ENCODE results near the gene HMX3. TPM values are rescaled to one million over a fixed set of nuclear protein-coding genes. Genes with fewer than 3 reads are reported as not detected.

The HMX3 gene
- total and polyA plus RNA-seq, 9 donors = 0.23 TPM; not detected in 8

GRCh38 chr10:123092635-123093414 is 42.9 kb upstream of the HMX3 start:
- no peaks in the 10 kb centered on the region for H3K27me3 ChIP-seq
- H3K9me3 ChIP-seq = no peaks in the 10 kb centered on the region
- H3K27ac ChIP-seq = no peak overlapping the region
- no peaks in the 10 kb centered on the region for H3K4me1 ChIP-seq (ENCODE audit: insufficient read depth)
- H3K36me3 ChIP-seq = no peaks in the 10 kb centered on the region
- no peak for TF ChIP-seq EP300 (IDR thresholded peaks at IDR 0.05)
- TF ChIP-seq CTCF (IDR thresholded peaks at IDR 0.05) = no peak
- TF ChIP-seq POLR2A (IDR thresholded peaks at IDR 0.05) = no peak
- WGBS, 3 donors = 67 to 68% (median 68%) methylated on average over 14 of the region's 14 CpGs
- DNase-seq = no peak
- intact Hi-C loops (cut with DNase I) = no loop called here
- no peak overlapping the region for H3K4me3 ChIP-seq

DNA sequence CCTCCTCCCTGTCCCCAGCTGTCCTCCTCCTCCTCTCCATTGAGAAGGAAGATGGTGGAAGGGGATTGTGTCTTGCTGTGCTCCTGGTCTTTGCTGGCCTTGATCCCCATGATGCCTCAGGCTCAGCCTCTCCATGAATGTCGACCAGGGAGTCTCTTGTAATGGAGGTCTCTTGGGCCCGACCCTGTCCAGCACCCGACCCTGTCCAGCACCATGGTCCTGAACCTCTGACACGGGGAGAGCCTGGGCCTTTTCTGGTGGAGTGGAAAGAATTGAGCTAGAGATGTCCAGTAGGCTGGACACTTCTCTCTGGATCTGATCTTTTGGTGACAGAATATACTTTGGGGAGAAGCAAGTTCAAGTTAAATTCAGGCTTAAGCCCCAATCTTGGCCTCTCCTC is 42.3 kb upstream of the HMX3 start:
- Histone ChIP-seq H3K27me3 (no peaks in the 10 kb centered on the region), H3K4me3 (no peak overlapping the region), H3K36me3 (no peaks in the 10 kb centered on the region), H3K27ac (no peak overlapping the region), H3K4me1 (ENCODE audit: insufficient read depth) (no peaks in the 10 kb centered on the region), H3K9me3 (no peaks in the 10 kb centered on the region)
- WGBS, 3 donors = 58 to 75% (median 68%) methylated on average over 4 of the region's 4 CpGs
- intact Hi-C loops (cut with DNase I) = no loop called here
- DNase-seq = no peak
- TF ChIP-seq EP300 (IDR thresholded peaks at IDR 0.05) (no peak), CTCF (IDR thresholded peaks at IDR 0.05) (no peak), POLR2A (IDR thresholded peaks at IDR 0.05) (no peak)

- no peaks in the 10 kb centered on the region for H3K4me1 ChIP-seq (ENCODE audit: insufficient read depth)
- intact Hi-C loops (cut with DNase I) = no loop called here
- TF ChIP-seq CTCF (IDR thresholded peaks at IDR 0.05) = no peak
- TF ChIP-seq POLR2A (IDR thresholded peaks at IDR 0.05) = no peak
- TF ChIP-seq EP300 (IDR thresholded peaks at IDR 0.05) = no peak
- no peak for DNase-seq
- no peaks in the 10 kb centered on the region for H3K27me3 ChIP-seq
- H3K36me3 ChIP-seq = no peaks in the 10 kb centered on the region
- no peak overlapping the region for H3K4me3 ChIP-seq
- no peaks in the 10 kb centered on the region for H3K9me3 ChIP-seq
- no peak overlapping the region for H3K27ac ChIP-seq
- WGBS, 3 donors = 73 to 81% (median 76%) methylated on average over 5 of the region's 5 CpGs
Observed at GRCh38 chr10:123096452-123096851, 39.3 kb upstream of the HMX3 start.

- Histone ChIP-seq H3K9me3 (no peaks in the 10 kb centered on the region), H3K4me1 (ENCODE audit: insufficient read depth) (no peaks in the 10 kb centered on the region), H3K27ac (no peak overlapping the region), H3K27me3 (no peaks in the 10 kb centered on the region), H3K4me3 (no peak overlapping the region), H3K36me3 (no peaks in the 10 kb centered on the region)
- 70 to 74% (median 71%) methylated on average over 7 of the region's 7 CpGs for WGBS, 3 donors
- TF ChIP-seq POLR2A (IDR thresholded peaks at IDR 0.05) (no peak), CTCF (IDR thresholded peaks at IDR 0.05) (no peak), EP300 (IDR thresholded peaks at IDR 0.05) (no peak)
- DNase-seq = no peak
- intact Hi-C loops (cut with DNase I) = no loop called here
Observed at GRCh38 chr10:123097039-123097438, 38.7 kb upstream of the HMX3 start.

Measured in ovary (tissue), 9 donors.